Measurements from ENCODE around the gene ZNF584. TPM values are rescaled to one million over a fixed set of nuclear protein-coding genes. Genes with fewer than 3 reads are reported as not detected.
A peak's percentile ranks its signal among the peaks of the same experiment; 100 is the strongest.

The ZNF584 gene
- total RNA-seq, 1 donor from 2014 or later = 17.4 TPM

GRCh38 chr19:58380037-58380661 is 28.3 kb upstream of the ZNF584 start:
- Mint-ChIP-seq H3K27me3 (no peaks in the 10 kb centered on the region), H3K36me3 (ENCODE audit: low read depth) (peaks cover 5% of the 10 kb centered on the region), H3K9me3 (no peaks in the 10 kb centered on the region), H3K4me1 (peaks cover 18% of the 10 kb centered on the region), H3K27ac (peak overlapping the region; percentile 94), H3K4me3 (peak overlapping the region; percentile 97)
- intact Hi-C loops (cut with micrococcal nuclease) = loop anchor here (1.0 to 2.0 kb wide), 6 partner anchors 31 to 197 kb away; partner anchors contain the start of genes ERVK3-1, ZNF274 and ZNF324
- DNase-seq = no peak

DNA sequence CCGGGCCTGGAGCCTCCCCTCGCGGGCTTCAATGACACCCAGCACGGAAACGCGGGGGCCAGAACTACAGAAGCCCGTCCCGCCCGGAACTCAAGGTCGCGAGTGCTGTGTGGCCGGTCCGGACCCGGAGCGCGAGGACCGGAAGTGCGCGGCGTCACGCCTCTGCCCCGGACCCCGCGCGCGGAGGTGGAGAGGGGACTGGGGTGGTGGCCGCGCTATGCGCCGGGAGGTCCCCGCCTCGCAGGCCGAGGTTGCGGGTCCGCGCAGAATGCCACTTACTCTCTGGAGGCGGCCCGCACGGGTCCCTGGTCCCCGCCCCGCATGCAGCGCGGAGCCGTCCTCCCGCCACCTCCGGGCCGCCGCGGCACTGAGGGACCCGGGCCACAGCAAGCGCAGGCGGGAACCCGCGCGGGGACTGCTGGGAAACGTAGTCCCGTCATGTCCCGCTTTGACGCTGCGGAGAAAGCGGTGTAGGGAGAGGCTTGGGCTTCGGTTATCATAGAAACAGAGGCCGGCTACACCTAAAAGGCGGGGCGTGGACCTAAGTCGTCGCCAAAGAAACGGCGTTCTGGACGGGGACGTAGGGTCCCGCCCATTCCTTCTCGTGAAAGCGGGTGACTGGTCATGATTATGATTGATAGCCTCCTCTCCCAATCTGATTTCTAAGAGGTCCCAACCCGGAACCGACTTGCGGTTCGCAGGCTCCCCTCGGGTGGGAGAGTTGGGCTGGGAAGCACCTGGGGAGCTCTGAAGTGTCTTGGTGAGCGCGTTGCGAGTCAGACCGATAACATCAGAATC is 27.6 kb upstream of the ZNF584 start, which contains the start of gene ZNF837:
Gene ZNF837 (minus strand): TSS at position 369 of the 798 bp plus-strand sequence. CDS start 11,698 bp downstream, outside the sequence.
- Mint-ChIP-seq H3K9me3 (no peaks in the 10 kb centered on the region), H3K4me1 (peaks cover 21% of the 10 kb centered on the region), H3K36me3 (ENCODE audit: low read depth) (peaks cover 5% of the 10 kb centered on the region), H3K27ac (peak within 1 kb of the TSS; percentile 94), H3K4me3 (peak within 1 kb of the TSS; percentile 97), H3K27me3 (no peaks in the 10 kb centered on the region)
- peak; percentile 99 for DNase-seq
- intact Hi-C loops (cut with micrococcal nuclease) = loop anchor here (1.0 to 2.0 kb wide), 9 partner anchors 19 to 198 kb away; partner anchors contain the start of genes ERVK3-1, ZNF274, ZNF324 and ZNF497

GRCh38 chr19:58381460-58382212 is 26.8 kb upstream of the ZNF584 start:
- intact Hi-C loops (cut with micrococcal nuclease) = loop anchor here (1.0 to 2.0 kb wide), 8 partner anchors 19 to 199 kb away; partner anchors contain the start of genes ERVK3-1, ZNF274, ZNF324 and ZNF497
- Mint-ChIP-seq H3K27me3 (no peaks in the 10 kb centered on the region), H3K36me3 (ENCODE audit: low read depth) (peaks cover 5% of the 10 kb centered on the region), H3K4me3 (peak overlapping the region; percentile 97), H3K4me1 (peaks cover 21% of the 10 kb centered on the region), H3K9me3 (no peaks in the 10 kb centered on the region), H3K27ac (peak overlapping the region; percentile 94)
- DNase-seq = peak; percentile 64

DNA sequence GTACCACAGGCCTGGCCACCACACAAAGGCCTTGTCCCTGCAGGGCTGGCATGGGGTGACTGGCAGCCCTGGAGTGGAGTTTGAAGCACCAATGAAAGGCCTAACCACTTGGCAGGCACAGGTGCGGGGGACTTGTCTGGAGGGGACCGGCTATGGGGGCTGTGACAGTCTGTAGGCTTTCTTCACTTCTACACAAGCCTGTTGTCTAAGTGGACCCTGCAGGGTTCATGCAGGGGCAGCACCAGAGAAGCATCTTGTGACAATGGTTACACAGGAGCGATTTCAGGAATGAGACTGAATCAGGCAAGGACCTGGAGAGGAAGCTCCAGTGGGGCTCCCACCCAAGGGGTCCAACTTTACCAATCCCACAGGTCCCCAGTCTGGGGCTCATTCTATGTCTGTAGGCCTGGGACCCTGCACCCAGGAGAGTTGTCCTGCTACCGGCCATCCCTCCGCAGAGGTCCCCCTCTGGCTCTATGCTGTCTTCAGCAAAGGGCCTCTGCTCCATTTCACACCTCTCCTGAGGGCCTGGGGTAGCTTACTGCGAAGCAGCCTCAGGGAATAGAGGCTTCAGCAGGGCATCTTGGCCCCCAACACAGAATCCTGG is 25.3 kb upstream of the ZNF584 start:
- Mint-ChIP-seq H3K27ac (no peak overlapping the region), H3K27me3 (no peaks in the 10 kb centered on the region), H3K4me3 (no peak overlapping the region), H3K9me3 (no peaks in the 10 kb centered on the region), H3K4me1 (peaks cover 30% of the 10 kb centered on the region), H3K36me3 (ENCODE audit: low read depth) (peaks cover 18% of the 10 kb centered on the region)
- intact Hi-C loops (cut with micrococcal nuclease) = no loop called here
- peak; percentile 59 for DNase-seq

GRCh38 chr19:58385313-58385890 is 23.0 kb upstream of the ZNF584 start:
- Mint-ChIP-seq H3K4me3 (peak overlapping the region; percentile 97), H3K36me3 (ENCODE audit: low read depth) (peaks cover 30% of the 10 kb centered on the region), H3K27me3 (no peaks in the 10 kb centered on the region), H3K4me1 (peaks cover 32% of the 10 kb centered on the region), H3K9me3 (no peaks in the 10 kb centered on the region), H3K27ac (peak overlapping the region; percentile 97)
- intact Hi-C loops (cut with micrococcal nuclease) = no loop called here
- DNase-seq = peak; percentile 71

- Mint-ChIP-seq H3K9me3 (no peaks in the 10 kb centered on the region), H3K27ac (peak overlapping the region; percentile 97), H3K27me3 (no peaks in the 10 kb centered on the region), H3K4me1 (peaks cover 35% of the 10 kb centered on the region), H3K36me3 (ENCODE audit: low read depth) (peaks cover 36% of the 10 kb centered on the region), H3K4me3 (peak overlapping the region; percentile 97)
- intact Hi-C loops (cut with micrococcal nuclease) = loop anchor here (2.0 kb wide), 1 partner anchor 133 kb away; the partner anchor contains the start of gene ZBTB45
- peak; percentile 71 for DNase-seq
Observed at GRCh38 chr19:58385891-58386575, 22.4 kb upstream of the ZNF584 start.

GRCh38 chr19:58386576-58387337 is 21.7 kb upstream of the ZNF584 start, which contains the start of gene RPS5:
Gene RPS5 (plus strand): TSS chr19:58387269. CDS start chr19:58388138, 869 bp downstream.
- no peaks in the 10 kb centered on the region for H3K27me3 Mint-ChIP-seq
- intact Hi-C loops (cut with micrococcal nuclease) = loop anchor here (1.0 to 2.0 kb wide), 6 partner anchors 15 to 132 kb away; partner anchors contain the start of genes ZBTB45, ZNF132, ZNF497 and ZNF584
- H3K36me3 Mint-ChIP-seq (ENCODE audit: low read depth) = peaks cover 39% of the 10 kb centered on the region

GRCh38 chr19:58387338-58388174 is 20.9 kb upstream of the ZNF584 start:
- intact Hi-C loops (cut with micrococcal nuclease) = loop anchor here (1.0 to 2.0 kb wide), 6 partner anchors 14 to 131 kb away; partner anchors contain the start of genes ZBTB45, ZNF132, ZNF497 and ZNF584
- DNase-seq = peak; percentile 61
- Mint-ChIP-seq H3K4me3 (peak overlapping the region; percentile 97), H3K4me1 (peaks cover 31% of the 10 kb centered on the region), H3K27ac (peak overlapping the region; percentile 97), H3K9me3 (no peaks in the 10 kb centered on the region), H3K36me3 (ENCODE audit: low read depth) (peaks cover 44% of the 10 kb centered on the region), H3K27me3 (no peaks in the 10 kb centered on the region)

More at GRCh38 chr19:58386576-58387337, 21.7 kb upstream of the ZNF584 start, which contains the start of gene RPS5:
- peak within 1 kb of the TSS; percentile 97 for H3K27ac Mint-ChIP-seq
- peaks cover 35% of the 10 kb centered on the region for H3K4me1 Mint-ChIP-seq
- peak within 1 kb of the TSS; percentile 97 for H3K4me3 Mint-ChIP-seq
- DNase-seq = peak; percentile 98
- H3K9me3 Mint-ChIP-seq = no peaks in the 10 kb centered on the region

GRCh38 chr19:58388175-58388526 is 20.3 kb upstream of the ZNF584 start:
- peak overlapping the region; percentile 97 for H3K4me3 Mint-ChIP-seq
- no peaks in the 10 kb centered on the region for H3K9me3 Mint-ChIP-seq
- H3K36me3 Mint-ChIP-seq (ENCODE audit: low read depth) = peaks cover 50% of the 10 kb centered on the region
- H3K27me3 Mint-ChIP-seq = no peaks in the 10 kb centered on the region
- H3K4me1 Mint-ChIP-seq = peaks cover 31% of the 10 kb centered on the region
- H3K27ac Mint-ChIP-seq = peak overlapping the region; percentile 97
- intact Hi-C loops (cut with micrococcal nuclease) = no loop called here
- DNase-seq = no peak

DNA sequence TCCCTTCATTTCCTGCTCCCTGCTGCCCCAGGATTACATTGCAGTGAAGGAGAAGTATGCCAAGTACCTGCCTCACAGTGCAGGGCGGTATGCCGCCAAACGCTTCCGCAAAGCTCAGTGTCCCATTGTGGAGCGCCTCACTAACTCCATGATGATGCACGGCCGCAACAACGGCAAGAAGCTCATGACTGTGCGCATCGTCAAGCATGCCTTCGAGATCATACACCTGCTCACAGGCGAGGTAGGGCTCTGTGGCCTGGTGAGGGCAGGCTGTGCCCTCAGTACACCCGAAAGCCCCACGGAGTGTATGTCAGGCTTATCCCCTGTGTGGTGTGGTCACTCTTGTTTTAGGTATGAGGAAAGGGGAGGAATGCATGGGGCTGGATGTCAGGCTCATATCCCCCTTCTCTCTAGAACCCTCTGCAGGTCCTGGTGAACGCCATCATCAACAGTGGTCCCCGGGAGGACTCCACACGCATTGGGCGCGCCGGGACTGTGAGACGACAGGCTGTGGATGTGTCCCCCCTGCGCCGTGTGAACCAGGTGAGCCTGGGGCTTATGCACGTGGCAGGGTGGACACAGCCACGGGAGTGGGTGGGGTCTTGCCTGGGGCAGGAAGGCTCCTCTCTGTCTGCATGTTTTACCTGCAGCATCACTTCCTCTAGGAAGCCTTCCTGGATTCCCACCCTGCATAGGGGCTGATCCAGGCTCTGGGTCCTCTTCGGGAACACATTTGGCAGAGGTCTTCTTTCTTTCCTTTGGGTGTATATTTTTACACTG is 15.3 kb upstream of the ZNF584 start:
- no peak for DNase-seq
- Mint-ChIP-seq H3K9me3 (no peaks in the 10 kb centered on the region), H3K36me3 (ENCODE audit: low read depth) (peaks cover 58% of the 10 kb centered on the region), H3K4me1 (peaks cover 26% of the 10 kb centered on the region), H3K27ac (no peak overlapping the region), H3K4me3 (no peak overlapping the region), H3K27me3 (peaks cover 5% of the 10 kb centered on the region)
- intact Hi-C loops (cut with micrococcal nuclease) = no loop called here

GRCh38 chr19:58393725-58394033 is 14.8 kb upstream of the ZNF584 start:
- H3K4me1 Mint-ChIP-seq = peaks cover 20% of the 10 kb centered on the region
- no peak for DNase-seq
- H3K36me3 Mint-ChIP-seq (ENCODE audit: low read depth) = peaks cover 53% of the 10 kb centered on the region
- no peaks in the 10 kb centered on the region for H3K9me3 Mint-ChIP-seq
- intact Hi-C loops (cut with micrococcal nuclease) = no loop called here
- H3K27ac Mint-ChIP-seq = no peak overlapping the region
- H3K4me3 Mint-ChIP-seq = no peak overlapping the region
- H3K27me3 Mint-ChIP-seq = peaks cover 5% of the 10 kb centered on the region

Data from activated CD4-positive, alpha-beta T cell treated with anti-CD3 and anti-CD28 coated beads, Interleukin-2, amount 10 ng/mL, durations not matched to agents 24 days and 14 days (primary cell).